ENCODE measurements around the gene SCN10A. TPM values are rescaled to one million over a fixed set of nuclear protein-coding genes. Genes with fewer than 3 reads are reported as not detected.

The SCN10A gene
- total RNA-seq, 1 donor from 2014 or later, result not detected

GRCh38 chr3:38782148-38782547 is 33.9 kb downstream of the SCN10A start:
- no peaks in the 10 kb centered on the region for H3K36me3 Mint-ChIP-seq
- no peak overlapping the region for H3K4me3 Mint-ChIP-seq
- no peak overlapping the region for H3K27ac Mint-ChIP-seq
- H3K4me1 Mint-ChIP-seq, result no peaks in the 10 kb centered on the region
- DNase-seq (ENCODE audit: low spot score in 2 of 2, unreplicated experiment in 2 of 2), result no peak
- H3K27me3 Mint-ChIP-seq (ENCODE audit: low read depth), result peaks cover 28% of the 10 kb centered on the region
- TF ChIP-seq, protein P1, sequence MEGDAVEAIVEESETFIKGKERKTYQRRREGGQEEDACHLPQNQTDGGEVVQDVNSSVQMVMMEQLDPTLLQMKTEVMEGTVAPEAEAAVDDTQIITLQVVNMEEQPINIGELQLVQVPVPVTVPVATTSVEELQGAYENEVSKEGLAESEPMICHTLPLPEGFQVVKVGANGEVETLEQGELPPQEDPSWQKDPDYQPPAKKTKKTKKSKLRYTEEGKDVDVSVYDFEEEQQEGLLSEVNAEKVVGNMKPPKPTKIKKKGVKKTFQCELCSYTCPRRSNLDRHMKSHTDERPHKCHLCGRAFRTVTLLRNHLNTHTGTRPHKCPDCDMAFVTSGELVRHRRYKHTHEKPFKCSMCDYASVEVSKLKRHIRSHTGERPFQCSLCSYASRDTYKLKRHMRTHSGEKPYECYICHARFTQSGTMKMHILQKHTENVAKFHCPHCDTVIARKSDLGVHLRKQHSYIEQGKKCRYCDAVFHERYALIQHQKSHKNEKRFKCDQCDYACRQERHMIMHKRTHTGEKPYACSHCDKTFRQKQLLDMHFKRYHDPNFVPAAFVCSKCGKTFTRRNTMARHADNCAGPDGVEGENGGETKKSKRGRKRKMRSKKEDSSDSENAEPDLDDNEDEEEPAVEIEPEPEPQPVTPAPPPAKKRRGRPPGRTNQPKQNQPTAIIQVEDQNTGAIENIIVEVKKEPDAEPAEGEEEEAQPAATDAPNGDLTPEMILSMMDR (IDR thresholded peaks at IDR 0.05; ENCODE audit: unreplicated experiment), result no peak
- H3K9me3 Mint-ChIP-seq, result peaks cover 13% of the 10 kb centered on the region

GRCh38 chr3:38773528-38773927 is 42.5 kb downstream of the SCN10A start:
- peaks cover 21% of the 10 kb centered on the region for H3K9me3 Mint-ChIP-seq
- DNase-seq (ENCODE audit: low spot score in 2 of 2, unreplicated experiment in 2 of 2), result no peak
- H3K27me3 Mint-ChIP-seq (ENCODE audit: low read depth), result peaks cover 46% of the 10 kb centered on the region
- no peak overlapping the region for H3K4me3 Mint-ChIP-seq
- TF ChIP-seq, protein P1 (IDR thresholded peaks at IDR 0.05; ENCODE audit: unreplicated experiment), result no peak
- no peak overlapping the region for H3K27ac Mint-ChIP-seq
- H3K4me1 Mint-ChIP-seq, result no peaks in the 10 kb centered on the region
- H3K36me3 Mint-ChIP-seq, result no peaks in the 10 kb centered on the region

DNA sequence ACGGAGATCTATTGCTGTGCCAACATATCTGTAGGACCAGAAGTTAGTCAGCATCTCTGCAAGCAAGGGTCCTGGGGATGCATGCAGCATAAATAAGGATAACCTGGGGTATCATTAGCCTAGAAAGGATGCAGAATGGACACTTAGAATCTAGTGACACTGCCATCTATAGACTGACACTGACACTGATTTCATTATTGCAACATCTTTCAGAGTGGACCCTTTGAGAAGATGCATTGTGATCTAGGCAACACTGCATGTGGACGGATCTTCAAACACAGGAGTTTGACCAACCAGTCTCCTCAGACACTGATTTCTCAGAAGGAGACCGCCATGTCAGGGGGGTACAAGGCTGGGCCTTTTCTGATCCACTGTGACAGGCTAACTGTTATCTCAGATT is 52.4 kb downstream of the SCN10A start:
- Mint-ChIP-seq H3K36me3 (no peaks in the 10 kb centered on the region), H3K27ac (no peak overlapping the region), H3K4me1 (no peaks in the 10 kb centered on the region), H3K27me3 (ENCODE audit: low read depth) (peaks cover 13% of the 10 kb centered on the region), H3K9me3 (peaks cover 18% of the 10 kb centered on the region), H3K4me3 (no peak overlapping the region)
- TF ChIP-seq, protein P1 (IDR thresholded peaks at IDR 0.05; ENCODE audit: unreplicated experiment), result no peak
- DNase-seq (ENCODE audit: low spot score in 2 of 2, unreplicated experiment in 2 of 2), result no peak

- no peak for DNase-seq (ENCODE audit: low spot score in 2 of 2, unreplicated experiment in 2 of 2)
- H3K27ac Mint-ChIP-seq, result no peak overlapping the region
Observed at GRCh38 chr3:38758557-38758956, 57.5 kb downstream of the SCN10A start.

GRCh38 chr3:38757721-38758120 is 58.3 kb downstream of the SCN10A start:
- TF ChIP-seq, protein P1 (IDR thresholded peaks at IDR 0.05; ENCODE audit: unreplicated experiment), result no peak
- H3K27me3 Mint-ChIP-seq (ENCODE audit: low read depth), result peaks cover 32% of the 10 kb centered on the region
- H3K27ac Mint-ChIP-seq, result no peak overlapping the region
- no peak overlapping the region for H3K4me3 Mint-ChIP-seq
- H3K36me3 Mint-ChIP-seq, result no peaks in the 10 kb centered on the region
- DNase-seq (ENCODE audit: low spot score in 2 of 2, unreplicated experiment in 2 of 2), result no peak
- no peaks in the 10 kb centered on the region for H3K4me1 Mint-ChIP-seq
- peaks cover 5% of the 10 kb centered on the region for H3K9me3 Mint-ChIP-seq

More at GRCh38 chr3:38758557-38758956, 57.5 kb downstream of the SCN10A start:
- Mint-ChIP-seq H3K4me3 (no peak overlapping the region), H3K27me3 (ENCODE audit: low read depth) (peaks cover 25% of the 10 kb centered on the region), H3K9me3 (peaks cover 5% of the 10 kb centered on the region), H3K36me3 (no peaks in the 10 kb centered on the region), H3K4me1 (no peaks in the 10 kb centered on the region)
- TF ChIP-seq, protein P1 (IDR thresholded peaks at IDR 0.05; ENCODE audit: unreplicated experiment), result no peak

- no peak for DNase-seq (ENCODE audit: low spot score in 2 of 2, unreplicated experiment in 2 of 2)
- Mint-ChIP-seq H3K9me3 (peaks cover 5% of the 10 kb centered on the region), H3K36me3 (no peaks in the 10 kb centered on the region), H3K27ac (no peak overlapping the region), H3K27me3 (ENCODE audit: low read depth) (peaks cover 37% of the 10 kb centered on the region), H3K4me3 (no peak overlapping the region), H3K4me1 (no peaks in the 10 kb centered on the region)
- TF ChIP-seq, protein P1 (IDR thresholded peaks at IDR 0.05; ENCODE audit: unreplicated experiment), result no peak
Observed at GRCh38 chr3:38756892-38757291, 59.1 kb downstream of the SCN10A start.
